Esophagus squamous epithelium (tissue), 5 donors: ENCODE results near the gene SORL1. TPM values are rescaled to one million over a fixed set of nuclear protein-coding genes. Genes with fewer than 3 reads are reported as not detected.

ENCODE experiments used
- DNase-seq: peaks from one replicate; lab custom pipeline; 2025; lab: John Stamatoyannopoulos, UW
- H3K27ac ChIP-seq, 4 donors: fragments of 200-600 bp; sonication (generic); one replicate each; pipeline ENCODE4 v1.5.1; 2016 to 2019; ENCODE audit warnings: mild to moderate bottlenecking in 1 of 4
- H3K27me3 ChIP-seq, 4 donors: fragments of 200-600 bp; sonication (generic); 1 replicate in 3 of 4; 2 replicates in 1 of 4; pipeline versions ENCODE4 v1.5.1 to v1.6.0; 2017 to 2021; ENCODE audit warnings: antibody characterized with exemption in 1 of 4
- H3K36me3 ChIP-seq, 3 donors: fragments of 200-600 bp; sonication (generic); one replicate each; pipeline ENCODE4 v1.5.1; 2016 to 2019
- H3K4me1 ChIP-seq, 3 donors: fragments of 200-600 bp; sonication (generic); one replicate each; pipeline ENCODE4 v1.5.1; 2017 to 2019
- H3K4me3 ChIP-seq, 4 donors: fragments of 200-600 bp; sonication (generic); 1 replicate in 3 of 4; 2 replicates in 1 of 4; pipeline ENCODE4 v1.5.1; 2016 to 2019; ENCODE audit warnings: mild to moderate bottlenecking in 2 of 4, moderate library complexity in 1 of 4
- H3K9me3 ChIP-seq, 3 donors: fragments of 200-600 bp; sonication (generic); one replicate each; pipeline ENCODE4 v1.5.1; 2016 to 2019
- POLR2A ChIP-seq, 4 donors: fragments of 450-650 bp; IDR thresholded peaks; one replicate each; pipeline ENCODE4 v1.6.1; 2017; ENCODE audit warnings: antibody characterized with exemption in 4 of 4, mild to moderate bottlenecking in 4 of 4, moderate library complexity in 3 of 4
- WGBS, 2 donors: methylation state at CpG; one replicate each; pipeline ENCODE4 v1.1.5; 2018; 5-methylcytosine and 5-hydroxymethylcytosine counted together
- intact Hi-C: fragments of 100-400 bp; cut with DNase I; formaldehyde crosslinking; loops from one replicate; pipeline ENCODE4 v1.15.0; 2022
- total RNA-seq, 4 donors: library from RNA; depleted of rRNA; stranded (reverse); fragments of >200 nt; gene quantifications; one replicate each; pipeline ENCODE4 v1.1.0, GENCODE V29; 2016
- TF ChIP-seq, protein P1 (sequence below), 6 experiments: fragments of 450-650 bp in 4 of 6; fragments of 200-600 bp in 2 of 6; sonication (generic) in 2 of 6; IDR thresholded peaks; one replicate each; pipeline ENCODE4 v1.5.1; 2016 to 2019; ENCODE audit warnings: antibody characterized with exemption in 6 of 6, mild to moderate bottlenecking in 4 of 6, moderate library complexity in 4 of 6
- donor health status: DM: yes; HTN: yes; CAD: no.

The SORL1 gene
- total RNA-seq, 4 donors from 2014 or later, result 6.8 to 19.9 (median 16.3) TPM

DNA sequence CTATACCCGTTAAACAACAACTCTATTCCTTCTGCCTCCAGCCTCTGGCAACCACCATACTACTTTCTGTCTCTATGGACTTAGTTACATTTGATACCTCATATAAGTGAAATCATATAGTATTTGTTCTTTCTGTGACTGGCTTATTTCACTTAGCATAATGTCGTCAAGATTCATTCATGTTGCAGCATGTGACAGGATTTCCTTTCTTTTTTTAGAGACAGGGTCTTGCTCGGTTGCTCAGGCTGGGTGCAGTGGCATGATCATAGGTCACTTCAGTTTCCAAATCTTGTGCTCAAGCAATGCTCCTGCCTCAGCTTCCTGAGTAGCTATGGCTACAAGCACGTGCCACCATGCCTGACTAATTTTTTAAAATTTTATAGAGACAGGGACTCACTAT, 29.4 kb upstream of the SORL1 start:
- Histone ChIP-seq H3K9me3 (no peaks in the 10 kb centered on the region), H3K27me3 (peaks cover 0 to 13% (median 0%) of the 10 kb centered on the region in 4 donors), H3K27ac (no peak overlapping the region), H3K36me3 (no peaks in the 10 kb centered on the region), H3K4me3 (no peak overlapping the region), H3K4me1 (peaks cover under 1 to 19% (median 5%) of the 10 kb centered on the region in 3 donors)
- TF ChIP-seq POLR2A (IDR thresholded peaks at IDR 0.05), result no peak
- TF ChIP-seq, protein P1, sequence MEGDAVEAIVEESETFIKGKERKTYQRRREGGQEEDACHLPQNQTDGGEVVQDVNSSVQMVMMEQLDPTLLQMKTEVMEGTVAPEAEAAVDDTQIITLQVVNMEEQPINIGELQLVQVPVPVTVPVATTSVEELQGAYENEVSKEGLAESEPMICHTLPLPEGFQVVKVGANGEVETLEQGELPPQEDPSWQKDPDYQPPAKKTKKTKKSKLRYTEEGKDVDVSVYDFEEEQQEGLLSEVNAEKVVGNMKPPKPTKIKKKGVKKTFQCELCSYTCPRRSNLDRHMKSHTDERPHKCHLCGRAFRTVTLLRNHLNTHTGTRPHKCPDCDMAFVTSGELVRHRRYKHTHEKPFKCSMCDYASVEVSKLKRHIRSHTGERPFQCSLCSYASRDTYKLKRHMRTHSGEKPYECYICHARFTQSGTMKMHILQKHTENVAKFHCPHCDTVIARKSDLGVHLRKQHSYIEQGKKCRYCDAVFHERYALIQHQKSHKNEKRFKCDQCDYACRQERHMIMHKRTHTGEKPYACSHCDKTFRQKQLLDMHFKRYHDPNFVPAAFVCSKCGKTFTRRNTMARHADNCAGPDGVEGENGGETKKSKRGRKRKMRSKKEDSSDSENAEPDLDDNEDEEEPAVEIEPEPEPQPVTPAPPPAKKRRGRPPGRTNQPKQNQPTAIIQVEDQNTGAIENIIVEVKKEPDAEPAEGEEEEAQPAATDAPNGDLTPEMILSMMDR (IDR thresholded peaks at IDR 0.05), result no peak
- DNase-seq, result no peak
- 33 to 37% methylated on average over 4 of the region's 4 CpGs for WGBS, 2 donors
- intact Hi-C loops, result no loop called here

- TF ChIP-seq POLR2A (IDR thresholded peaks at IDR 0.05), result no peak
- TF ChIP-seq, protein P1 (IDR thresholded peaks at IDR 0.05), result no peak
- intact Hi-C loops, result no loop called here
- H3K4me3 ChIP-seq, result no peak overlapping the region
- WGBS, 2 donors, result 96 to 99% methylated on average over 5 of the region's 5 CpGs
- H3K27ac ChIP-seq, result no peak overlapping the region
- DNase-seq, result no peak
- H3K27me3 ChIP-seq, result peaks cover 0 to 25% (median 0%) of the 10 kb centered on the region in 4 donors
- no peaks in the 10 kb centered on the region for H3K36me3 ChIP-seq
- no peaks in the 10 kb centered on the region for H3K9me3 ChIP-seq
- peaks cover 0 to 12% (median 5%) of the 10 kb centered on the region in 3 donors for H3K4me1 ChIP-seq
Measured at GRCh38 chr11:121425828-121426227, 26.3 kb upstream of the SORL1 start.

DNA sequence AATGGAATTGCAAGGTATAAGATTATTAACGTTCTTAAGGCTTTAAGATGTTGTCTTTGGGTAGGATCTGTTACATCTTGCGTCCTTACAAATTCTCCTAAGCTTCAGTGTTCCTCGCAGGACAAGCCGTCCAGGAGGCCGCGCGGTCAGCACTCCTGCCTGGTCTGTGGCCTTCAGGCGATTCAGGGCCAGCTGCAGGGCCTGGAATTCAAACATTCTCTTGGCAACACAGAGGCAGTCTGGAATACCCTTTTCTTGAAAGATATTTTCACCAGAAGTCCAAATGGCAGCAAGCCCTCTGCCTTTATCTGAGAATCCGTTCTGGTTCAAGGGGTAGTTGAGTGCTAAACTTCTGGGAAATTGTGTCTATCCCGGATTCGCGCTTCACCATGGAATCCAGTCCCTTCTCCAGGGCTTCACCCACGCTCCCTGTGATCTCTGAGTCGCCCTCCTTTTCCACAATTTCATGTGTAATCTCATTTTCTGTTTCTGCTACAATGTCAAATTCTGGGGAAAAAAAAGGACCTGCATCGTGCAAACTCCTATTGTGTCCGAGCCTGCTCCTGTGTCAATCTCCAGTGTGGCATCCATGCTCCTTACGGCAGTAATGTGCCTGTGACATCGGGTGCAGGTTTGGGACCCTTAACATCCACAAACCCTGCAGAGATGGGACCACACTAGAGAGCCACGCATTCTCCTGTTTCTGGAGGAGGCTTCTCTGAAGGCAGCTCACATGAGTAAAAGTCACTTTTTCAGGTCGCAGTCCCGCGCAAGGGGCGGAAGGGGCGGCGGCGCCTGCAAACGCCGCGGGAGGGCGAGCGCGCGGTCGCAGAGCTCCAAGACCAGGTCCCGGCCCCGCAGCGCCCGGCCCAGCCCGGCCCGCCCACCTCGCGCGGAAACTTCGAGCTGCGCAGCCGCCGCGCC, 25.4 kb upstream of the SORL1 start:
- DNase-seq, result no peak
- intact Hi-C loops, result no loop called here
- H3K36me3 ChIP-seq, result no peaks in the 10 kb centered on the region
- peaks cover 0 to 12% (median 5%) of the 10 kb centered on the region in 3 donors for H3K4me1 ChIP-seq
- H3K9me3 ChIP-seq, result no peaks in the 10 kb centered on the region
- peak overlapping the region in 3 of 4 donors; percentile 5 to 58 (median 36) for H3K4me3 ChIP-seq
- no peak overlapping the region for H3K27ac ChIP-seq
- H3K27me3 ChIP-seq, result peaks cover 0 to 25% (median 0%) of the 10 kb centered on the region in 4 donors
- WGBS, 2 donors, result 35 to 72% methylated on average over 19 to 38 of the region's 48 CpGs
- TF ChIP-seq, protein P1 (IDR thresholded peaks at IDR 0.05), result peak in 1 of 6 experiments; percentile 14
- no peak for TF ChIP-seq POLR2A (IDR thresholded peaks at IDR 0.05)

DNA sequence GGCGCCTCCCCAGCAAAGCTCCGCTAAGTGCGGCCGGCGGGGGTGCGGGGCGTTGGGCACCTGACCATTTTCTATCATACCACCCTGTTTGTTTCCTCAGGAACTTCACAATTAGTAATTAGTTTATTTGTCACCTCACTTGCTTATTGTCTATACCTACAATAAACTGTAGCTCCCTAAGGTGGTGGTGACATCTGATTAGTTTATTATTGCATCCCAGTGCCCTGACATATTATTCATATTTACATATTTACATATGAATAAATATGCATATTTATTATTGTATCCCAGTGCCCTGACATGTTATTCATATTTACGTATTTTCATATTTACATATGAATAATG, 24.7 kb upstream of the SORL1 start:
- no peak for TF ChIP-seq POLR2A (IDR thresholded peaks at IDR 0.05)
- TF ChIP-seq, protein P1 (IDR thresholded peaks at IDR 0.05), result no peak
- Histone ChIP-seq H3K36me3 (no peaks in the 10 kb centered on the region), H3K27ac (no peak overlapping the region), H3K9me3 (no peaks in the 10 kb centered on the region), H3K4me3 (peak overlapping the region in 3 of 4 donors; percentile 5 to 58 (median 36)), H3K4me1 (peaks cover 0 to 12% (median 5%) of the 10 kb centered on the region in 3 donors), H3K27me3 (peaks cover 0 to 25% (median 0%) of the 10 kb centered on the region in 4 donors)
- intact Hi-C loops, result no loop called here
- WGBS, 2 donors, result 11 to 31% methylated on average over 3 to 8 of the region's 8 CpGs
- no peak for DNase-seq

DNA sequence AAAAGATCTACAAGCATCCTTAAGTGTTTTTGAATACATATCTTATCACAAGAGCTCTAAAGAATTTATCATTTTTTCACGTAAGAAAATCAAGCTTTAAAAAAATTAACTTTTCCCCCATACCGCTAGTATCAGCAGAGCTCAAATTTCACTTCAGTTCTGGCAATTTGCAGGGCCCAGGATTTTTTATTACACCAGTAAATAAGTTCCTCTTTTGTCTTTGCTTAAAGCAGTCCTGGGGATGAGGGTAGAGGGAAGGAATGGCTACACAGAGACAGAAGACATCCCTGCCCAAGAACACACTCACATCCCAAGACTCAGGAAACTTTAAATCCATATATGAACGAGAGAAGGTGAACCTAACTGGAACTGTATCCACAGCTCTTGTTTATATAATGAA, 22.6 kb upstream of the SORL1 start:
- 47 to 59% methylated on average over 3 of the region's 3 CpGs for WGBS, 2 donors
- Histone ChIP-seq H3K4me1 (peaks cover 0 to 13% (median 5%) of the 10 kb centered on the region in 3 donors), H3K4me3 (no peak overlapping the region), H3K9me3 (no peaks in the 10 kb centered on the region), H3K27me3 (peaks cover 0 to 25% (median 0%) of the 10 kb centered on the region in 4 donors), H3K36me3 (no peaks in the 10 kb centered on the region), H3K27ac (no peak overlapping the region)
- DNase-seq, result no peak
- intact Hi-C loops, result no loop called here
- TF ChIP-seq, protein P1 (IDR thresholded peaks at IDR 0.05), result no peak
- no peak for TF ChIP-seq POLR2A (IDR thresholded peaks at IDR 0.05)
